ENCODE measurements around the gene MAP7D3. TPM values are rescaled to one million over a fixed set of nuclear protein-coding genes. Genes with fewer than 3 reads are reported as not detected.

Gene MAP7D3
- total and polyA plus RNA-seq, 7 donors: 4.6 to 14.8 (median 8.0) TPM

DNA sequence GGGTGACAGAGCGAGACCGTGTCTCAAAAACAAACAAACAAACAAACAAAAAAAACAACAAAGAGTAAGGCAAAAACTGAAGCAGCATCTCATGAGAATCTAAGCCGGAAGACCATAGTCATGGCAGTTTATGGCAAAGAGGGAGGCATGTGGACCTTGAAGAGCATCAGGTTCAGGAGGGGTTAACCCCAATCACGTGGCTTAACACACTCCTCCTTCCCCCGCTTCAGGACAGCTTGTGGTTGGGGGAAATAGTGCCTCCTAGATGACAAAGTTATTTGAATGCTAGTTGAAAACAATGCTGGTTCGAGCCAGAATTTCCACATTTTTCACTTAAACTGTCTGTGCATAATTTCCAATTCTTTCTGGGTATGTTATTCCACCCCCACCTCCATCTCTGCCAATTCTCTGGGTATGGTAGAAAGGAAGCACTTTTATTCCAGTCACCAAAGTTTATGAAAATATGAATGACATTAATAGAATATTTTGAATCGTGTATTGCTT, 11.7 kb upstream of the MAP7D3 start:
- Histone ChIP-seq H3K9me3 (no peaks in the 10 kb centered on the region), H3K27me3 (ENCODE audit: insufficient read depth in 3 of 3, low read length in 2 of 3) (no peaks in the 10 kb centered on the region), H3K4me1 (no peaks in the 10 kb centered on the region), H3K27ac (no peak overlapping the region), H3K4me3 (no peak overlapping the region), H3K36me3 (ENCODE audit: insufficient read depth in 1 of 2, low read depth in 1 of 2) (no peaks in the 10 kb centered on the region)
- no peak for DNase-seq
- intact Hi-C loops (cut with DNase I): no loop called here
- WGBS, 3 donors: 50 to 70% (median 57%) methylated on average over 6 to 7 of the region's 7 CpGs
- TF ChIP-seq, protein P1, sequence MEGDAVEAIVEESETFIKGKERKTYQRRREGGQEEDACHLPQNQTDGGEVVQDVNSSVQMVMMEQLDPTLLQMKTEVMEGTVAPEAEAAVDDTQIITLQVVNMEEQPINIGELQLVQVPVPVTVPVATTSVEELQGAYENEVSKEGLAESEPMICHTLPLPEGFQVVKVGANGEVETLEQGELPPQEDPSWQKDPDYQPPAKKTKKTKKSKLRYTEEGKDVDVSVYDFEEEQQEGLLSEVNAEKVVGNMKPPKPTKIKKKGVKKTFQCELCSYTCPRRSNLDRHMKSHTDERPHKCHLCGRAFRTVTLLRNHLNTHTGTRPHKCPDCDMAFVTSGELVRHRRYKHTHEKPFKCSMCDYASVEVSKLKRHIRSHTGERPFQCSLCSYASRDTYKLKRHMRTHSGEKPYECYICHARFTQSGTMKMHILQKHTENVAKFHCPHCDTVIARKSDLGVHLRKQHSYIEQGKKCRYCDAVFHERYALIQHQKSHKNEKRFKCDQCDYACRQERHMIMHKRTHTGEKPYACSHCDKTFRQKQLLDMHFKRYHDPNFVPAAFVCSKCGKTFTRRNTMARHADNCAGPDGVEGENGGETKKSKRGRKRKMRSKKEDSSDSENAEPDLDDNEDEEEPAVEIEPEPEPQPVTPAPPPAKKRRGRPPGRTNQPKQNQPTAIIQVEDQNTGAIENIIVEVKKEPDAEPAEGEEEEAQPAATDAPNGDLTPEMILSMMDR (IDR thresholded peaks at IDR 0.05): no peak
- ATAC-seq: no peak

GRCh38 chrX:136262243-136262642, 11.0 kb upstream of the MAP7D3 start:
- no peak for ATAC-seq
- H3K36me3 ChIP-seq (ENCODE audit: insufficient read depth in 1 of 2, low read depth in 1 of 2): no peaks in the 10 kb centered on the region
- H3K27me3 ChIP-seq (ENCODE audit: insufficient read depth in 3 of 3, low read length in 2 of 3): no peaks in the 10 kb centered on the region
- no peak overlapping the region for H3K27ac ChIP-seq
- intact Hi-C loops (cut with DNase I): no loop called here
- no peaks in the 10 kb centered on the region for H3K9me3 ChIP-seq
- no peak overlapping the region for H3K4me3 ChIP-seq
- no peak for DNase-seq
- WGBS, 3 donors: 65 to 75% (median 68%) methylated on average over 5 of the region's 5 CpGs
- TF ChIP-seq, protein P1 (IDR thresholded peaks at IDR 0.05): no peak
- H3K4me1 ChIP-seq: no peaks in the 10 kb centered on the region

DNA sequence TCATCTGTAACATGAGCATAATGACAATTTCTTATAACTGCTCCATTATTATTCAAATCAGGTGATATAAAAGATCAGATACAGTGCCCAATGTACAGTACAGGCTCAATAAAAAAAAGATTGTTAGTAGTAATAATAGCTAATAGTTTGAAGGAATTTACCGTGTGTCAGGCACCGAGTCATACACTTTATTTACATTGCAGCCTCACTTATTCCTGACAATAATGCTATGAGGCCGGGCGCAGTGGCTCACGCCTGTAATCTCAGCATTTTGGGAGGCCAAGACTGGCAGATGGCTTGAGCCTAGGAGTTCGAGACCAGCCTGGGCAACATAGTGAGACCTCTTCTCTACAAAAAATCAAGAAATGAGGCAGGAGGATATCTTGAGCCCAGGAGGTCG, 10.1 kb upstream of the MAP7D3 start:
- Histone ChIP-seq H3K4me1 (no peaks in the 10 kb centered on the region), H3K27ac (no peak overlapping the region), H3K36me3 (ENCODE audit: insufficient read depth in 1 of 2, low read depth in 1 of 2) (no peaks in the 10 kb centered on the region), H3K27me3 (ENCODE audit: insufficient read depth in 3 of 3, low read length in 2 of 3) (no peaks in the 10 kb centered on the region), H3K9me3 (no peaks in the 10 kb centered on the region), H3K4me3 (no peak overlapping the region)
- 74 to 92% (median 90%) methylated on average over 7 of the region's 7 CpGs for WGBS, 3 donors
- TF ChIP-seq, protein P1 (IDR thresholded peaks at IDR 0.05): no peak
- ATAC-seq (no peak), DNase-seq (no peak)
- intact Hi-C loops (cut with DNase I): no loop called here

DNA sequence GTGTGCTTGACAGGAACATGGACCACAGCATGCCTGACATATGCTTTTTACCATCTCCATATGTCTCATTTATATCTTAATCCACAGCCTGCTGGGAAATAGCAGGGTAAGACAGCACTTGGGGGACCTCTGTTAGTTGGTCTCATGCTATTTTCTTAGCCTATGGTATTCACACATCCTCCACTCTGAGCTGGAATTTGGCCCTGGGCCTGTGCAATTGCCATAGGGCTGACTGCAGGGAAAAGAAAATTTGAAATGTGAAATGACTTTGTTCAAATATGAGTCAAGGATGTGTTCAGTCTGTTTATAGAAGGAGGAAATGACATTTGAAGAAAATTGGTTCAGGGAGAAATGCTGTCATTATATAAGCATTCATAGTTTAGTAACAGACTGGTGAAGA, 9.6 kb upstream of the MAP7D3 start:
- TF ChIP-seq, protein P1 (IDR thresholded peaks at IDR 0.05): no peak
- no peaks in the 10 kb centered on the region for H3K27me3 ChIP-seq (ENCODE audit: insufficient read depth in 3 of 3, low read length in 2 of 3)
- H3K4me1 ChIP-seq: no peaks in the 10 kb centered on the region
- no peaks in the 10 kb centered on the region for H3K9me3 ChIP-seq
- intact Hi-C loops (cut with DNase I): no loop called here
- H3K27ac ChIP-seq: no peak overlapping the region
- DNase-seq: no peak
- H3K4me3 ChIP-seq: no peak overlapping the region
- H3K36me3 ChIP-seq (ENCODE audit: insufficient read depth in 1 of 2, low read depth in 1 of 2): no peaks in the 10 kb centered on the region
- ATAC-seq: no peak

GRCh38 chrX:136259543-136259942, 8.3 kb upstream of the MAP7D3 start:
- intact Hi-C loops (cut with DNase I): loop anchor here in 1 of 2 donors (5.0 kb wide), 1 partner anchor 97 kb away; no protein-coding TSS in a partner anchor
- no peak for ATAC-seq
- no peaks in the 10 kb centered on the region for H3K9me3 ChIP-seq
- no peak for DNase-seq
- H3K4me1 ChIP-seq: no peaks in the 10 kb centered on the region
- no peak overlapping the region for H3K4me3 ChIP-seq
- TF ChIP-seq, protein P1 (IDR thresholded peaks at IDR 0.05): no peak
- WGBS, 3 donors: 41 to 64% (median 43%) methylated on average over 4 of the region's 4 CpGs
- H3K36me3 ChIP-seq (ENCODE audit: insufficient read depth in 1 of 2, low read depth in 1 of 2): no peaks in the 10 kb centered on the region
- no peaks in the 10 kb centered on the region for H3K27me3 ChIP-seq (ENCODE audit: insufficient read depth in 3 of 3, low read length in 2 of 3)
- peak overlapping the region; percentile 55 for H3K27ac ChIP-seq
